GM19395 (cell line): Measurements from ENCODE around the gene SRBD1.
"Not testable (repeated sequence)": the region's sequence is repeated elsewhere in the genome, so short reads cannot be mapped to it uniquely, and the experiment has no call there.

Experiments used
- ATAC-seq: cut with Tn5 transposase; IDR thresholded peaks from one replicate; pipeline ENCODE4 v1.9.1; 2021; ENCODE audit warnings: mild to moderate bottlenecking, moderate library complexity; ENCODE audit not compliant: unreplicated experiment

The SRBD1 gene

DNA sequence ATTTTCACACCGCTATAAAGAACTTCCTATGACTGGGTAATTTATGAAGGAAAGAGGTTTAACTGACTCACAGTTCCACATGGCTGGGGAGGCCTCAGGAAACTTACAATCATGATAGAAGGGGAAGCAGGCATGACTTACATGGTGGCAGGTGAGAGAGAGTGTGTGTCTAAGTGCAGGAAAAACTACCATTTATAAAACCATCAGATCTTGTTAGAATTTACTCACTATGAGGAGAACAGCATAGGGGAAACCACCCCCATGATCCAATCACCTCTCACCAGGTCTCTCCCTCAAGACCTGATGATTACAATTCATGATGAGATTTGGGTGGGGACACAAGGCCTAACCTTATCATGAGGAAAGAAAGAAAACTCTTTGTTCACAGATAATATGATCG lies 174.6 kb downstream of the SRBD1 start:
- no peak for ATAC-seq

- no peak for ATAC-seq
These were observed 175.8 kb downstream of the SRBD1 start for GRCh38 chr2:45435316-45435715.

- ATAC-seq: no peak
These were observed 177.7 kb downstream of the SRBD1 start for GRCh38 chr2:45433363-45433762.

- ATAC-seq: no peak
These were observed 178.7 kb downstream of the SRBD1 start for GRCh38 chr2:45432406-45432805.

DNA sequence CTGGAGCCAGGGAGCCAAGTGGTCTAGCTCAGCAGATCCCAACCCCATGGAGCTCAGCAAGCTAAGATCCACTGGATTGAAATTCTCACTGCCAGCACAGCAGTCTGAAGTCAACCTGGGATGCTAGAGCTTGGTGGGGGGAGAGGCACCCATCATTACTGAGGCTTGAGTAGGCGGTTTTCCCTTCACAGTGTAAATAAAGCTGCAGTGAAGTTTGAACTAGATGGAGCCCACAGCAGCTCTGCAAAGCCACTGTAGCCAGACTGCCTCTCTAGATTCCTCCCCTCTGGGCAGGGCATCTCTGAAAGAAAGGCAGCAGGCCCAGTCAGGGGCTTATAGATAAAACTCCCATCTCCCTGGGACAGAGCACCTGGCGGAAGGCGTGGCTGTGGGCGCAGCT lies 185.0 kb downstream of the SRBD1 start:
- ATAC-seq: not testable (repeated sequence)

DNA sequence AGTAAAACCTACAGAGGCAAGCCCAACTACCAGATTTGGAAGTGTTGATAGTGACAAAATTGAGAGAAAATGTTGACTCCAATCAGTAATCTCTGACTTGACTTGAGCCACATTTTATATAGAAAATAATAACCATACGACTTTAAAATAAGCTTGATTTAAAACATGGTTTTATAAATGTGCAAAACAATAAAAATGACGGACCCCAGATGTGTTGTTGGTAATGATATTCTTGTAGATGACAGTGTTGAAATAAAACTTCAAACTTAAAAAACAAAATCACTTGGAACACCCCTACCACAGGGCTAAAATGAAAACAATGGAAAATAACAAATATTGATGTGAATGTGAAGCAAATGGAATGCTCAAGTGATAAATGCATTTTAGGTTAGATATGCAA lies 188.1 kb downstream of the SRBD1 start:
- no peak for ATAC-seq

- ATAC-seq: no peak
These were observed 192.5 kb downstream of the SRBD1 start for GRCh38 chr2:45418532-45418931.

DNA sequence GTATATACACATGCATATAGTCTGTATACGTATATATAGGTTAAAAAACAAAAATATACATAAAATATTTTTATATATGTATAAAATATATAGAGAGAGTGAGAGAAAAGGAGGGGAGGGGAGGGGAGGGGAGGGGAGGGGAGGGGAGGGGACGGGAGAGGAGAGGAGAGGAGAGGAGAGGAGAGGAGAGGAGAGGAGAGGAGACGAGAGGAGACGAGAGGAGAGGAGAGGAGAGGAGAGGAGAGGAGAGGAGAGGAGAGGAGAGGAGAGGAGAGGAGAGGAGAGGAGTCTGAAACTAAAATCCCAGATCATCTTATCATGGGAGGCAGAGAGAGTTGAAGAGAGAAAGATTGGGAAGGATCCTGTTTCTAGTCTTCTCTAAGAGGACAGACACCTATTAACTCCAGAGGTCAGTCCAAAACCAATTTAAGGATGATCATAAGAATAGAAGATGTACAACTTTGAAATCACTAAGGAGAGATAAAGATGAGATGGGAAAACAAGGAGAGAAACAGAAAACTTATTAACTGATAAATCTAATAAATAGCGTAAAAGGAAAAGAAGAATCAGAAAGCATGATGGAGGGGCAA lies 195.4 kb downstream of the SRBD1 start:
- no peak for ATAC-seq

DNA sequence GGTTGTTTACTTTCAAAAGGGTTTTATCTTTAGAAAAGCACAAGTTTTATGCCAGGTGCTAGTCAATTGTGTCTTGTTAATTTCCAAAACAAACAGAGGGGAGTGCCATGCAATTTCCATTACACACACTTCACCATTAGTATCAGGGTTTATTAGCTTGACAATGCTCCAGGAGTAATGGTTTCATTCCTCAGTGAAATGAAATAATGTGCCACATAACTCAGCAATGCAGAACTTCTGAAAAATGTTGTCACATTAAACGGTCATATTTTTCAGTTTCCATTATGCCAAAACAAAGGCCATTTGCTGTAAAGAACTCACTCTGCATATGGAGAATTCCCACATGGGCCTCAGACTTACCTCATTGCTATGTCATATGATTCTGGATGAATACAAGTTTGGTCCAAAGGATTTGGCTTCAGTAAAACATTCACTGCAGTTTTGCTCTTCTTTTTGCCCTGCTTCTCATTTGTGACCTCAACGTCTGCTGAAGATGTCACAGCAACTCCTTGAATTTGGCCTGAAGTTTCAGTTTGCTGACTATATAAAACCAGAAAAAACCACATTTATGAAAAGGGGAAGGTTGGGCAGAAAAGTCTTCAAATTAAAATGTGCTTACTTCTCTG lies 198.2 kb downstream of the SRBD1 start:
- no peak for ATAC-seq

- ATAC-seq: no peak
These were observed 201.4 kb downstream of the SRBD1 start for GRCh38 chr2:45409677-45410076.

DNA sequence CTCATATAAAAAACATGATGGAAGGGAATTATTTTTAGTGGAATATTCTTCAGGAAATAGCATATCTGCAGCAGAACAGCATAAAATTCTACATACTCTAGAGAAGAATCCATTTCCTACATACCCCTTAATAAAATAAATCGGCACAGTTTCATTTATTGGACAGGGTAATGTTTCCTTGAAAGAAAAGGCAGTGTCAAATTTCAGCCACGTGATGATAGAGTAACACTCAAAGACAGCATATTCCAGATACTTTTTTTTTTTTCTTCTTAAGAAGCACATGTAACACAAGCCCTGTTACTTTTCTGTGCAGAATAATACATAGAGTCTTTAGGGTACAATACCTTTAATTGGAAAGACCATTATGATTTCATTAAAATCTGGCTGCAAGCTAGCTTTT lies 204.4 kb downstream of the SRBD1 start:
- no peak for ATAC-seq

DNA sequence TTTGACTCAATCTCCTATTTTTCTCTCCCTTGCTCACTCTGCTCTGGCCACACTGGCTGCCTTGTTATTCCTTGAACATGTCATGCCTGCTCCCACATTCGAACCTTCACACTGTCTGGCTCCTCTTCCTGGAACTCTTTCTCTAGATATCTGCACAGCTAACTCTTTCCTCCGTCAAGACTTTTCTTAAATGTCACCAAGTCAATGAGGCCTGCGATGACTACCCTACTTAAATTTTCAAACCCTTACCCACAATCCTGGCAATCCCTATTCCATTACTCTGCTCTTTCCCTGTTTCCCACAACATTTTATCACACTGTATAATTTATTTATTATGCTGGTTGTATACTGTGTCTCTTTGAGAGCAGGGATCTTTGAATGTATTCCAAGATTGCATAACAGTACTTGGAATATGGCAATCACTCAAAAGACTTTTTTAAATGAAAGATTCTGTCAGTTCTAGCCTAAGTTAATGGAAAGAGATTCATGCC lies 206.2 kb downstream of the SRBD1 start:
- ATAC-seq: no peak

DNA sequence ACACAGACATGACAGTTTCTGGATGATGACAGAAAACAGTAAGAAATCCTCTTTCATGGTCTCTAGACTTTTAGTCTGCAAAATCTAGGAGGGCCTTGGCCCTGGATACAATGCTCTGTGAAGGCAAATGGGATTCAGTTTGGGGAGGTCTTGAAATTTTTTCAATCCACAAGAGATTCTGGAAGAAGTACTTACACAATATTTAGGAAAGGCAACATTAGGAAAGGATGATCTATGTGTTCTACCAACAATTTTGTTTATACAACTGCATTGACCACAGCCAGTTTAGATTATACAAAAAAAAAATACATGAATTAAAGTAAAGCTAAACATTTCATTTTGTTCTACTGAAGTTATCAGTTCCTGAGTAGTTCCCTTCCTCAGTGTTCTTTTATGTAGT lies 208.0 kb downstream of the SRBD1 start:
- ATAC-seq: no peak

GRCh38 chr2:45401431-45401922 lies 209.6 kb downstream of the SRBD1 start:
- ATAC-seq: no peak

DNA sequence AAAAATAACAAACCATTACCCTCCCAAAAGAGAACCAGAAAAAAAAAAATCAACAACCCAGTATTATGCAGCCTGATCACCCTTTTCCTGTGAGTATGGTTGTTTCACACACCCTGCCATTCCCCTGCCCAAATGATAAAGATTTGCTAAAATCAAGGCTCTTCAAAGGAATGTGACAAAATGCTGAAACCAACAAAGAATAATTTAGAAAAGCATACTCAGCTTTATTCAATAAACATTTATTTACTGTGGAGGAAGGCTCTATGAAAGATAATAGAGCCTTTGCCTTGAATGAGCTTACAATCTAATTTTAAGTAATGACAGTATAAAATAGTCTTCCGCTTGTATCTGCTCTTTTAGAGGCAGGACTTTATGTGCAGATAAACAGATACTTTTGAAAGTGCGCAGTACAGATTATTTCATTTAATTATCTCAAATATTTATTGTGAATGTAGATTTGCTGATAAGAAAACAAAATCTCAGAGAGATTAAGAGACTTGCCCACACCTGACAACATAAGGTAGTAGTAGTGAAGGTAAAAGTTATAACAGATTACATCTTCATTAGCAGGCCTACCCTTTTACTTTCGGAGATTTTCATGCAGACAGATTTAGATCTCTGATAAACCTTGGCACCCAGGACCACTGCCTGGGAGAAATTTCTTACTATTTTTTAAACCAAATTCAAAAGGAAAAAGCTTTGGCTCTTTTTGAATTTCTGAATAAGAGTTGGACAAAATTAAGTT lies 211.9 kb downstream of the SRBD1 start:
- ATAC-seq: no peak

- ATAC-seq: no peak
These were observed 213.8 kb downstream of the SRBD1 start for GRCh38 chr2:45397292-45397691.

DNA sequence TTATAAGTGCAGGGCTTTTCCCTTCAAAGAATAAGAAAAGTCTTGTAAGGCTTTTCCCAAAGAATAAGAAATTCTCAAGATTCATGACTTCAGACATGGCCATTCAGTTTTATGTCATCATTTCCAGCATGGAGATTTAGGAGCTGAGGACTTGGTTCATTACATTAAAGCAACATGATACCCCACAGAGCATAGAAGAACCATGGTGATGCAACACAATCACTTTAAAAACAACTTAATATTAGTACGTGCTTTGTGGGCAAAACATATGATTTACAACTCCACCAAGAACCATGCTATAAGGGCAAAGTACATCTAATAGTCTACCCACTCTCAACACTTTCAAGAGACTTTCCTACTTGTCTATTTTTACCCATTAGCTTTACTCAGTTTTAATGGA lies 214.4 kb downstream of the SRBD1 start:
- no peak for ATAC-seq

- no peak for ATAC-seq
These were observed 216.2 kb downstream of the SRBD1 start for GRCh38 chr2:45394842-45395241.

- no peak for ATAC-seq
These were observed 216.9 kb downstream of the SRBD1 start for GRCh38 chr2:45394216-45394615.

GRCh38 chr2:45391866-45392265 lies 219.2 kb downstream of the SRBD1 start:
- ATAC-seq: no peak

GRCh38 chr2:45390861-45391260 lies 220.2 kb downstream of the SRBD1 start:
- no peak for ATAC-seq

DNA sequence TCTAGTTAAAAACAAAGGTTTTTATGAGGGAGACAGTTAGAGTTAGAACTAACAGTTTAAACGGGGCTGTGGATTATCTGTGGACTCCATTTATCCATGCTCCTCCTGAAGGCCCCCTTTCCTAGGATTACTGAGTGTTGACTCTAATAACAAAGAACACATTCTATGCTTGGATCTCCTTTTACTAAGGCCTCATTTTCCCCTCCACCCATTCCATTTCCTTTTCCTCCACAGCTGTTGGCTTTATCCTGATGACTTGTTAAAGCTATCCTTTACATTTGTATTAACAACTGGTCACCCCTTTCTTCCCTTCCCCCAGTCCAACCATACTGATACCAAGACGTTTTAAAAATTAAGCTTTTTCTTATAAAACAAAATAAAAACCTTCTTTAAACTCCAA lies 220.6 kb downstream of the SRBD1 start:
- ATAC-seq: no peak
